Right lobe of liver (tissue), 4 donors: ENCODE results near the gene TCF25.

Experiments
- POLR2A ChIP-seq: fragments of 450-650 bp; IDR thresholded peaks from one replicate; pipeline ENCODE4 v1.6.1; 2017; ENCODE audit warnings: antibody characterized with exemption, mild to moderate bottlenecking
- TF ChIP-seq, protein P1 (sequence below), 4 donors: fragments of 200-600 bp in 3 of 4; fragments of 450-650 bp in 1 of 4; IDR thresholded peaks; one replicate each; pipeline versions ENCODE4 v1.5.1 to v1.8.0; 2016 to 2022; ENCODE audit warnings: antibody characterized with exemption in 4 of 4, mild to moderate bottlenecking in 2 of 4
- donor health status: DM: no; HTN: no; CAD: no.
- donor health status: DM: no; HTN: no; CAD: no.
- donor health status: DM: no; HTN: yes; CAD: no.

DNA sequence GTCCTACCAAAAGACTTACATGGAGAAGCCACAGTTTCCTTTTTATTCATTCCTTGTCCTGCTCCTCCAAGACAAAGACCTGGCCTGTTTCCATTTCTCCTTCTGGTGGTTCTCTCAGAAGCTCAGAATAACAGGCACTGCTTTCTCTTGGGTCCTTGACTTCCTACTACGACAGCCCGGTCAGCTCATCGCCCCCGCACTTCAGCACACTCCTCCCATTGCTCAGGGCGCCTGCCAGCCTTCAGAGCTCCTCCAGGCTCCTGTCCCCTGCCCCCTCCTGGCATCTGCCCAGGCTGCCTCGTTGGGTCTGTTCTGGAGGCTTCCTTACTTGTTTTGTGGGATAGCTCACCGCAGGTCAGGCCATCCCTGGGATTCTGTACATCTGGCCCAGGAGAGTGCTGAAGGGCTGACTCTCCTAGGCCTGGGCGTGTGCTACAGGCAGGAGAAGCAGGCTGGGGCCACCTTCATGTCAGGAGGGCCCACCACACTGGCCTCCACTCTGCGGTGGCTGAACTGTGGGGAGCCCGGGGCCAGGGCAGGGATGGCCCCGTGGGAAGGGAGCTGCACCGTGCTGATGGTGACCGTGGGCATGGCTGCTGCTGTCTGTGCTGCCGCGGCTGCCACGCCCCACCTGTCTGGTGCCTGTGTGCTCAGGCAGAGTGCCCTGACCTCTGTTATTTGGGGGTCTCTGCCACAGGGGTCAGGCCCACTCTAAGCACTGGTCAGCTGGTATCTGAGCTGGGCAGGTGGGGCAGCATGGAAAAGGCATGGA is 17.7 kb downstream of the TCF25 start:
- TF ChIP-seq, protein P1, sequence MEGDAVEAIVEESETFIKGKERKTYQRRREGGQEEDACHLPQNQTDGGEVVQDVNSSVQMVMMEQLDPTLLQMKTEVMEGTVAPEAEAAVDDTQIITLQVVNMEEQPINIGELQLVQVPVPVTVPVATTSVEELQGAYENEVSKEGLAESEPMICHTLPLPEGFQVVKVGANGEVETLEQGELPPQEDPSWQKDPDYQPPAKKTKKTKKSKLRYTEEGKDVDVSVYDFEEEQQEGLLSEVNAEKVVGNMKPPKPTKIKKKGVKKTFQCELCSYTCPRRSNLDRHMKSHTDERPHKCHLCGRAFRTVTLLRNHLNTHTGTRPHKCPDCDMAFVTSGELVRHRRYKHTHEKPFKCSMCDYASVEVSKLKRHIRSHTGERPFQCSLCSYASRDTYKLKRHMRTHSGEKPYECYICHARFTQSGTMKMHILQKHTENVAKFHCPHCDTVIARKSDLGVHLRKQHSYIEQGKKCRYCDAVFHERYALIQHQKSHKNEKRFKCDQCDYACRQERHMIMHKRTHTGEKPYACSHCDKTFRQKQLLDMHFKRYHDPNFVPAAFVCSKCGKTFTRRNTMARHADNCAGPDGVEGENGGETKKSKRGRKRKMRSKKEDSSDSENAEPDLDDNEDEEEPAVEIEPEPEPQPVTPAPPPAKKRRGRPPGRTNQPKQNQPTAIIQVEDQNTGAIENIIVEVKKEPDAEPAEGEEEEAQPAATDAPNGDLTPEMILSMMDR (IDR thresholded peaks at IDR 0.05): no peak
- TF ChIP-seq POLR2A: no peak
